ENCODE measurements around the gene THOC3. TPM values are rescaled to one million over a fixed set of nuclear protein-coding genes. Genes with fewer than 3 reads are reported as not detected.
"Not testable (repeated sequence)": the region's sequence is repeated elsewhere in the genome, so short reads cannot be mapped to it uniquely, and the experiment has no call there.

The THOC3 gene, protein sequence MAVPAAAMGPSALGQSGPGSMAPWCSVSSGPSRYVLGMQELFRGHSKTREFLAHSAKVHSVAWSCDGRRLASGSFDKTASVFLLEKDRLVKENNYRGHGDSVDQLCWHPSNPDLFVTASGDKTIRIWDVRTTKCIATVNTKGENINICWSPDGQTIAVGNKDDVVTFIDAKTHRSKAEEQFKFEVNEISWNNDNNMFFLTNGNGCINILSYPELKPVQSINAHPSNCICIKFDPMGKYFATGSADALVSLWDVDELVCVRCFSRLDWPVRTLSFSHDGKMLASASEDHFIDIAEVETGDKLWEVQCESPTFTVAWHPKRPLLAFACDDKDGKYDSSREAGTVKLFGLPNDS
- total RNA-seq (10 to 100 TPM; 21.3 to 53.9 (median 32.5) TPM), polyA plus RNA-seq (10 to 100 TPM; 28.0 to 47.9 TPM)
- long read RNA-seq, donor 1, transcript THOC3-201 (6 exons, 1,589 nt) = major isoform, 134 of 162 reads
- long read RNA-seq, donor 1, partial matches to known transcripts = 2 of 162 reads
- long read RNA-seq, donor 1, other reads (novel, unspliced or antisense) = 25 of 162 reads
- long read RNA-seq, donor 2, transcript THOC3-201 (6 exons, 1,589 nt) = major isoform, 98 of 127 reads
- long read RNA-seq, donor 2, partial matches to known transcripts = 17 of 127 reads
- long read RNA-seq, donor 2, other reads (novel, unspliced or antisense) = 7 of 127 reads
- long read RNA-seq, donor 3, transcript THOC3-201 (6 exons, 1,589 nt) = major isoform, 44 of 53 reads
- long read RNA-seq, donor 3, partial matches to known transcripts = 0 of 53 reads
- long read RNA-seq, donor 3, other reads (novel, unspliced or antisense) = 7 of 53 reads

DNA sequence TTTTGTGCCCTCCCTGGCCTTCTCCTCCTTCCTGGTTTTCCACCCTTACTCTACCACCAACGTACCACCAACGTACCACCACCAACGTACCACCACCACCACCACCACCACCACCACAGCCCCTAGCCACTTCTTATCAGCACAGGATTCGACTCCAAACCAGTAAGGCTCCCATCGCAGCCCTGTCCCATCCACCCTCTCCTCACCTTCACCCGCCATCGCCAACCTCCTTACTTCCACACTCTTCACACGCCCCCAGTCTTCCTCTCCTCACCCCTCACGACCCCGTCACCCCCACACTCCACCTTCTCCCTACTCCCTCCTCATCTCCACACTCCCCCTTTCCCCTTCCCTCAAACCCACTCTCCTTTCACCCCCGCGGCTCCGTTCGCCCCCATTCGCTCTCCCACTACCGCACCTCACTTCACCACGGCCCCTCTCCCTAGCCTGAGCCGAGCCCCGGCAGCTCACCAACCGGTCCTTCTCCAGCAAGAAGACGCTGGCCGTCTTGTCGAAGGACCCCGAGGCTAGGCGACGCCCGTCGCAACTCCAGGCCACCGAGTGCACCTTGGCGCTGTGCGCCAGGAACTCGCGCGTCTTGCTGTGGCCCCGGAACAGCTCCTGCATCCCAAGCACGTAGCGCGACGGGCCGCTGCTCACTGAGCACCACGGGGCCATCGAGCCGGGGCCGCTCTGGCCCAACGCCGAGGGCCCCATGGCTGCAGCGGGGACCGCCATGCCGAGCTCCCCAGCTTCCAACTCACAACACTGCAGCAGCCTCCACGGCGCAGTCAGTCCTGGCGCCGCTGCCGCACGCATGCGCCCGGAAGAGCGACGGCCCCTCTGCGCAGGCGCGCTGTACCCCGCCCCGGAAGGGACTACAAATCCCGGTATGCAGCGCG lies at the start of gene THOC3:
TSS of gene THOC3 (minus strand) at position 845 of the 902 bp plus-strand sequence. CDS start at position 738, 107 bp downstream.
- intact Hi-C loops (cut with DNase I); H3K9me3 ChIP-seq; H3K27ac ChIP-seq; H3K36me3 ChIP-seq; H3K27me3 ChIP-seq; H3K4me1 ChIP-seq (ENCODE audit: insufficient read depth): not testable (repeated sequence)
- peak; percentile 68 to 87 (median 76) for DNase-seq
- H3K4me3 ChIP-seq = peak within 1 kb of the TSS; percentile 94
- 0 to 1% (median 0%) methylated on average over 45 to 51 of the region's 67 CpGs for WGBS, 3 donors

GRCh38 chr5:176017324-176017723 lies 49.2 kb upstream of the THOC3 start:
- WGBS, 3 donors = no CpG with 5 or more reads among the region's 4 CpGs
- H3K36me3 ChIP-seq; intact Hi-C loops (cut with DNase I); H3K27ac ChIP-seq; DNase-seq; H3K9me3 ChIP-seq; H3K27me3 ChIP-seq; H3K4me1 ChIP-seq (ENCODE audit: insufficient read depth); H3K4me3 ChIP-seq: not testable (repeated sequence)

- H3K4me3 ChIP-seq; H3K4me1 ChIP-seq (ENCODE audit: insufficient read depth); H3K9me3 ChIP-seq; H3K36me3 ChIP-seq; DNase-seq; H3K27ac ChIP-seq; intact Hi-C loops (cut with DNase I); H3K27me3 ChIP-seq: not testable (repeated sequence)
- 76 to 87% (median 85%) methylated on average over 3 to 6 of the region's 6 CpGs for WGBS, 3 donors
Measured at GRCh38 chr5:176014360-176014759, 46.2 kb upstream of the THOC3 start.

DNA sequence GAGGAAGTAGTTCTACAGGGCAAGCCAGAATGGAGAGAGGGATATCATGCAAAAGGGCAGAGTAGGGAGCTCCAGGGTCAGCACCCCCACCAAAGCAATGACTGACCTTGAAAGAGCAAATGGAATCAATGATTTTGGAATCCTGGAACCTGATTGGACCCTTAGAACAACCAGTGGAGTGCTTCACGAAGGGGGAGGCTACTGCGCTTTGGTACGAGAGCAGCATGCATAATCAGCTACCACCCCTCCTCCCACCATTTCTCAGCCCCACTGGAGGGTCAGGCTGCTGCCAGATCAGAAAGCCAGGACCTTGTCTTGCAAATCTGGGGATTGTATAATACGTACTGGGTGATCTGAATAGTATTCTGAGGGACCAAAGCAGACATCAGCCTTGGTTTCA lies 43.0 kb upstream of the THOC3 start:
- WGBS, 3 donors = 42 to 83% (median 59%) methylated on average over 1 to 4 of the region's 4 CpGs
- H3K27me3 ChIP-seq; DNase-seq; intact Hi-C loops (cut with DNase I); H3K36me3 ChIP-seq; H3K27ac ChIP-seq; H3K4me1 ChIP-seq (ENCODE audit: insufficient read depth); H3K4me3 ChIP-seq; H3K9me3 ChIP-seq: not testable (repeated sequence)

DNA sequence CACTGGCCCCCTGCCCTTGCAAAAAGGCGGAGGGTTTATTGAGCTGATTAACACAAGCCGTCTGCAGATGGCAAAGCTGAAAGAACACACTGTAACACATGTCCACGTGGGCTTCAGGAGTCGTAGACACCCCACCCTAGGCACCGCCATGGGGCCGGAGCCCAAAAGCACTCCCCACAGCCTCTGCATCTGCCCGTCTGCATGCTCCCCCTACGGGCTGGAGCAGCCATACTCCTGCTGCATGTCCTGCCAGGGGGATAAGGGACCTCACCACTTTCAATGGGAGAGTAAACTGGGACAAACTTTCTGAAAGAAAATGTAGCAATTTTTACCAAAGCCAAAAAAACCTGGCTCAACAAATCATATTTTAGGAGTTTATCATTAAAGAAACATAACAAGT lies 42.1 kb upstream of the THOC3 start:
- H3K4me3 ChIP-seq; intact Hi-C loops (cut with DNase I); H3K27me3 ChIP-seq; H3K27ac ChIP-seq; H3K9me3 ChIP-seq; H3K4me1 ChIP-seq (ENCODE audit: insufficient read depth); DNase-seq; H3K36me3 ChIP-seq: not testable (repeated sequence)
- WGBS, 3 donors = 76 to 81% (median 78%) methylated on average over 6 to 7 of the region's 8 CpGs

DNA sequence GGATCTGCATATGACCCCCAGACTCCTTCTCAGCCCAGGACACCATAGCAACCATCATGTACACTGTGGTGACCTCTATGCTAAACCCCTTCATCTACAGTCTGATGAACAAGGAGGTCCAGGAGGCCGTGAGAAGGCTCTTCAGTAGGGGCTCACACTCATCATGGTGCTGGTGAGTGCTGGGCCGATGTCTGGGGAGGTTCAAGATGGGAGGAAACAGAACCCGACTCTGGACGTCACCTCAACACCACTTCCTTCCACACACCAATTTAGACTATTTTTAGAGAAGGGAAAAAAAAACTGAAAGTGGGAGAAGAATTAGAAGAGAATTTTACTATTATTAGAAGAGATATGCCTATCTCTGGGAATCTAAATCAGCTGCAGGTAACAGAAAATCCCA lies 39.1 kb upstream of the THOC3 start:
- H3K27me3 ChIP-seq; DNase-seq; H3K4me1 ChIP-seq (ENCODE audit: insufficient read depth); H3K9me3 ChIP-seq; H3K36me3 ChIP-seq; H3K27ac ChIP-seq; intact Hi-C loops (cut with DNase I); H3K4me3 ChIP-seq: not testable (repeated sequence)
- 70 to 93% (median 80%) methylated on average over 2 to 4 of the region's 4 CpGs for WGBS, 3 donors

- H3K27ac ChIP-seq; H3K36me3 ChIP-seq; H3K27me3 ChIP-seq; intact Hi-C loops (cut with DNase I); DNase-seq; H3K9me3 ChIP-seq; H3K4me1 ChIP-seq (ENCODE audit: insufficient read depth); H3K4me3 ChIP-seq: not testable (repeated sequence)
- 91 to 94% (median 93%) methylated on average over 8 to 13 of the region's 13 CpGs for WGBS, 3 donors
Measured at GRCh38 chr5:176006819-176007218, 38.7 kb upstream of the THOC3 start.

GRCh38 chr5:175997979-175998378 lies 29.9 kb upstream of the THOC3 start:
- H3K9me3 ChIP-seq; intact Hi-C loops (cut with DNase I); H3K4me1 ChIP-seq (ENCODE audit: insufficient read depth); H3K27ac ChIP-seq; DNase-seq; H3K27me3 ChIP-seq; H3K4me3 ChIP-seq; H3K36me3 ChIP-seq: not testable (repeated sequence)
- 9 to 36% (median 22%) methylated on average over 3 to 4 of the region's 6 CpGs for WGBS, 3 donors

DNA sequence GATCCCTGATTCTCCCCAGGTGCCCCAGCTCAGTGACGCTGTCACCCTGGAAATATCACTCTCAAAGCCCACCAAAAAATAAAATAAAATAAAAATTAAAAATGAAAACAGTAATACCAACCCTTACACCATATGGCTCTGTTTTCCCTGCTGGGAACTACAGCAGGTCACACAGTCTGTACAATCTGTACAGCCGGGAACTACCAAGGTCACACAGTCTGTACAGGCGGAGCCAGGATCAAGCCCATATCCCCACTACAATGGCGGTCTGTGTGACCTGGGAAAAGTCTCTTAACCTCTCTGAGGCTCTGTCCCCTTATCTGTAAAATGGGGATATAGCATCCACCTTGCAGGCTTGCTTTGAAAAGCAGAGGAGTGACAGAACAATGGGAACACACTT lies 29.4 kb upstream of the THOC3 start:
- H3K4me3 ChIP-seq; H3K27ac ChIP-seq; H3K9me3 ChIP-seq; intact Hi-C loops (cut with DNase I); H3K36me3 ChIP-seq; H3K27me3 ChIP-seq; DNase-seq; H3K4me1 ChIP-seq (ENCODE audit: insufficient read depth): not testable (repeated sequence)
- 56 to 75% methylated on average over 1 of the region's 4 CpGs; no CpG with 5 or more reads in 1 of the 3 donors for WGBS, 3 donors

DNA sequence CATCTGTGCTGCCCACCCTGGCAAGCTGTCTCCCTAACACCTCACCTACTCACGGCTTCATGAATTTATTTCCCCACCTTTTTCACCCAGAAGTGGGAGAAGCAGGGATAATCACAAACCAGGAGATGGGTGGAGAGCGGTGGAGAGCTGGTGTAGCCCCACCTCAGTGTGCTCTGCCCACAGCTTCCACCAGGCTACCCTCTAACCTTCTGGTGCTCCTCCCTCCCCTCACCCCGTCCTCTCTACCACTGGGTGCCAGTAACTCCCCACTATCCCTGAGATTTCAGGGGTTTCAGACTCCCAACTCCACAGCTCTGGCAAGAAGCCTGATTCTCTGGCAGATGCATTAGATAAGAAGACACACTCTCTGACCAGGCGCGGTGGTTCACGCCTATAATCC lies 28.7 kb upstream of the THOC3 start:
- H3K9me3 ChIP-seq; H3K27me3 ChIP-seq; DNase-seq; intact Hi-C loops (cut with DNase I); H3K36me3 ChIP-seq; H3K27ac ChIP-seq; H3K4me1 ChIP-seq (ENCODE audit: insufficient read depth); H3K4me3 ChIP-seq: not testable (repeated sequence)
- WGBS, 3 donors = 46 to 57% methylated on average over 2 of the region's 6 CpGs; no CpG with 5 or more reads in 1 of the 3 donors

GRCh38 chr5:175995506-175995905 lies 27.4 kb upstream of the THOC3 start:
- H3K4me3 ChIP-seq; H3K27ac ChIP-seq; DNase-seq; H3K9me3 ChIP-seq; H3K4me1 ChIP-seq (ENCODE audit: insufficient read depth); intact Hi-C loops (cut with DNase I); H3K27me3 ChIP-seq; H3K36me3 ChIP-seq: not testable (repeated sequence)
- WGBS, 3 donors = 68% methylated on average over 5 of the region's 6 CpGs; no CpG with 5 or more reads in 1 of the 3 donors
